DOHH2 (cell line): ENCODE measurements around the gene CLDN11.

ENCODE experiments used
- H3F3A ChIP-seq: fragments of 200-600 bp; sonication (generic), shearing (Covaris generic); 2 replicates; pipeline ENCODE4 v1.6.0; 2016; ENCODE audit warnings: antibody characterized with exemption, mild to moderate bottlenecking; ENCODE audit not compliant: control insufficient read depth, insufficient read depth
- H3K27ac ChIP-seq: fragments of 200-600 bp; sonication (generic); 2 replicates; pipeline ENCODE4 v1.5.1; 2014; ENCODE audit warnings: low read depth, mild to moderate bottlenecking, low read length, moderate library complexity
- H3K27me3 ChIP-seq: fragments of 200-600 bp; sonication (generic); 2 replicates; pipeline ENCODE4 v1.6.1; 2014; ENCODE audit warnings: mild to moderate bottlenecking, low read length, mixed read lengths; ENCODE audit not compliant: control insufficient read depth
- H3K36me3 ChIP-seq: fragments of 200-600 bp; sonication (generic); 2 replicates; pipeline ENCODE4 v1.6.1; 2014; ENCODE audit warnings: mild to moderate bottlenecking, low read length, moderate library complexity, mixed read lengths; ENCODE audit not compliant: control insufficient read depth
- H3K4me1 ChIP-seq: fragments of 200-600 bp; sonication (generic); 2 replicates; pipeline ENCODE4 v1.6.1; 2014; ENCODE audit warnings: mild to moderate bottlenecking, low read length, mixed read lengths; ENCODE audit not compliant: control insufficient read depth
- H3K4me2 ChIP-seq: fragments of 200-600 bp; sonication (generic); 2 replicates; pipeline ENCODE4 v1.6.0; 2014; ENCODE audit warnings: mild to moderate bottlenecking, low read length, moderate library complexity
- H3K4me3 ChIP-seq: fragments of 200-600 bp; sonication (generic); 2 replicates; pipeline ENCODE4 v1.5.1; 2014; ENCODE audit warnings: mild to moderate bottlenecking, low read length, mixed read lengths
- H3K79me2 ChIP-seq: fragments of 200-600 bp; sonication (generic); 2 replicates; pipeline ENCODE4 v1.6.1; 2014; ENCODE audit warnings: mild to moderate bottlenecking, low read length, mixed read lengths; ENCODE audit not compliant: control insufficient read depth
- H3K9me2 ChIP-seq: fragments of 200-600 bp; sonication (generic); replicated peaks from 2 replicates; pipeline ENCODE4 v1.6.1; 2014; ENCODE audit warnings: mild to moderate bottlenecking, low read length, mixed read lengths; ENCODE audit not compliant: control insufficient read depth
- H3K9me3 ChIP-seq: fragments of 200-600 bp; sonication (generic); 2 replicates; pipeline ENCODE4 v1.6.1; 2014; ENCODE audit warnings: antibody characterized with exemption, low read length, mixed read lengths; ENCODE audit not compliant: control insufficient read depth, insufficient read depth
- H4K20me1 ChIP-seq: fragments of 200-600 bp; sonication (generic); 2 replicates; pipeline ENCODE4 v1.6.0; 2014; ENCODE audit warnings: low read depth, mild to moderate bottlenecking, antibody characterized with exemption, low read length, moderate library complexity; ENCODE audit not compliant: control insufficient read depth, insufficient read depth
- CTCF ChIP-seq: fragments of 200-600 bp; sonication (generic); IDR thresholded peaks from one replicate; pipeline ENCODE4 v1.5.1; 2014; ENCODE audit warnings: antibody characterized with exemption, mild to moderate bottlenecking, low read depth, low read length; ENCODE audit not compliant: poor library complexity, severe bottlenecking
- EZH2phosphoT487 ChIP-seq: fragments of 200-600 bp; sonication (generic); IDR thresholded peaks from 2 replicates; pipeline ENCODE4 v1.6.1; 2017; ENCODE audit warnings: borderline replicate concordance, mild to moderate bottlenecking, antibody characterized with exemption, low read length, moderate library complexity, mixed read lengths

The CLDN11 gene

DNA sequence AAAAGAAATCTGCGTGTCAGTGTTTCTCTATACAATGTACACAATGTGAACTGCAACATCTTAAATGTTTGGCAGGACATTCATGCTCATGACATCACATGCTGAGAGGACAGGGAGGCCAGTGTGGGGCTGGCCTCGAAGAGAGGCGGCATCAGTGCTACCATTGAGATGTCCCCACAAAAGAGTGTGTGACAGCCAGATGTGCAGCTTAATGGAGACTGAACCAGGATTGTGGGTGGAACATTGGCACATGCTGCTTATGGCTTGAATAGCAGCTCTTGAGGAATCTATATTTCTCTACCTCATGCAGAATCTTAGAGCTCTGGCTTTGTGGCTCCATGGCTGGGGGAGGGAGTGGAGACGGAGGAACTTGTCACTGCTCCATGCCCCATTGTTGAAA is 18.5 kb downstream of the CLDN11 start:
- Histone ChIP-seq H3F3A (no peaks in the 10 kb centered on the region), H3K9me3 (no peaks in the 10 kb centered on the region), H3K4me1 (no peaks in the 10 kb centered on the region), H3K27ac (no peak overlapping the region), H3K4me3 (no peak overlapping the region), H3K4me2 (no peak overlapping the region), H4K20me1 (no peaks in the 10 kb centered on the region), H3K79me2 (no peaks in the 10 kb centered on the region), H3K36me3 (no peaks in the 10 kb centered on the region), H3K27me3 (peaks cover 11% of the 10 kb centered on the region; the same call in 1 of the 2 replicates), H3K9me2 (no peaks in the 10 kb centered on the region)
- TF ChIP-seq EZH2phosphoT487, result no peak
- no peak for TF ChIP-seq CTCF

DNA sequence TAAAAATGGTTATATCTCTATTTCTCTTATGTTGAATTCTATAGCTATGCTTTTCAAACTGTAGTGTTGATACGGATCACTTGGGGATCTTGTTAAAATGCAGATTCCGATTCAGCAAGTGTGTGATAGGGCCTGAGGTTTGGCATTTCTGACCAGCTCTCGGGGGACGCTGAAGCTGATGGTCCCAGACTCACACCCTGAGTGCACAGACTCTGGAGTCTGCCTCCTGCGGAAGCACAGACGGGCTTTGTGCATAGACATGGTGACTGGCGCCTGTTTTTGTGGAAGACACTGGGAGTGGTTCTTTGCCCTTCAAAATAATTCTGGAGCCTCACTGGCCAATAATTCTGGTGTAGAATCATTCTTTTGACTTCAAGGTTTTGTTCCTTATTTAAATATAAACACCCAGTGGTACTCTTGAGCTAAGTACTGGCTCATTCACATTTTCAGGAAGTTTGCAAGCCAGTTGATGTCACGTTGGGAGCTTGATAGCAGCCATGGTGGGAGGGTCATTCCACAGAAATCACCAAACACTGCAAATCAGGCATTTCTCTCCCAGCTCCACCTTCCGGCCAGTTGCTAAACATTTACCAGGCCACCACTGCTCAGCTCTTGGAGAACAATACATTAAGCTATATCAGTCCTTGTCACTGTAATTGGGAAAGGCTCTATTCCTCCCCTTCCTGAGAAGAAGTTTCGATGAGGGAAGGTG is 19.2 kb downstream of the CLDN11 start:
- no peaks in the 10 kb centered on the region for H3K36me3 ChIP-seq
- H3K27ac ChIP-seq, result no peak overlapping the region

GRCh38 chr3:170438836-170439235 is 20.2 kb downstream of the CLDN11 start:
- H3K27me3 ChIP-seq, result peaks cover 15% of the 10 kb centered on the region; the same call in 1 of the 2 replicates
- no peaks in the 10 kb centered on the region for H3K79me2 ChIP-seq
- H3K4me3 ChIP-seq, result no peak overlapping the region
- no peaks in the 10 kb centered on the region for H3K36me3 ChIP-seq
- H3K9me2 ChIP-seq, result no peaks in the 10 kb centered on the region
- H3K27ac ChIP-seq, result no peak overlapping the region
- H3K9me3 ChIP-seq, result no peaks in the 10 kb centered on the region
- no peaks in the 10 kb centered on the region for H3K4me1 ChIP-seq
- no peak overlapping the region for H3K4me2 ChIP-seq
- H4K20me1 ChIP-seq, result no peaks in the 10 kb centered on the region
- TF ChIP-seq CTCF, result no peak
- TF ChIP-seq EZH2phosphoT487, result no peak
- H3F3A ChIP-seq, result no peaks in the 10 kb centered on the region

More for the DNA sequence above, 19.2 kb downstream of the CLDN11 start:
- TF ChIP-seq EZH2phosphoT487 (no peak), CTCF (no peak)
- no peaks in the 10 kb centered on the region for H3K9me3 ChIP-seq
- no peaks in the 10 kb centered on the region for H3K9me2 ChIP-seq
- no peaks in the 10 kb centered on the region for H4K20me1 ChIP-seq
- H3K27me3 ChIP-seq, result peaks cover 15% of the 10 kb centered on the region; the same call in 1 of the 2 replicates
- no peaks in the 10 kb centered on the region for H3K79me2 ChIP-seq
- H3K4me1 ChIP-seq, result no peaks in the 10 kb centered on the region
- H3F3A ChIP-seq, result no peaks in the 10 kb centered on the region
- H3K4me3 ChIP-seq, result no peak overlapping the region
- no peak overlapping the region for H3K4me2 ChIP-seq
